GM19455 (cell line): ENCODE data around the gene ADCY9.
"Not testable (repeated sequence)": the region's sequence is repeated elsewhere in the genome, so short reads cannot be mapped to it uniquely, and the experiment has no call there.

Experiments
- ATAC-seq: cut with Tn5 transposase; IDR thresholded peaks from one replicate; pipeline ENCODE4 v1.9.1; 2021; ENCODE audit not compliant: unreplicated experiment

ADCY9 gene

DNA sequence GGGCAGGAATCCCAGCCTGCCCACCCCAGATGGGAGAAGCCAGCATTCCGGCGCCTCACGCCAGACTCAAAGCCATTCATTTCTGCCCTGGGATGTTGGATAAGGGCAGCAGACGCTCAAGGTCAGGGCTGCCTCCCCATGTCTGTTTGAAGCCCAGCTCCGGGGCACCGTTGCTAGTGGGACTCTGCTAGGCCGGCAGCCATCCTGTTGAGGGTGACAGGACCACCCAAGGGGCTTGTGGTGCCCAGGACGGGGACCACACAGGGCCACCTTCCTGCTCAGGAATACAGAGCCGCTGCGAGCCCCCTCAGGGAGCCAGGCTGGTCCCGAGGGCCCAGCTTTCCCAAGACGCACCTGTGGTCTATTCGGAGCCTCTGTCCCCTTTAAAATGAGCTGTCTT lies 134.0 kb downstream of the ADCY9 start:
- ATAC-seq = no peak

DNA sequence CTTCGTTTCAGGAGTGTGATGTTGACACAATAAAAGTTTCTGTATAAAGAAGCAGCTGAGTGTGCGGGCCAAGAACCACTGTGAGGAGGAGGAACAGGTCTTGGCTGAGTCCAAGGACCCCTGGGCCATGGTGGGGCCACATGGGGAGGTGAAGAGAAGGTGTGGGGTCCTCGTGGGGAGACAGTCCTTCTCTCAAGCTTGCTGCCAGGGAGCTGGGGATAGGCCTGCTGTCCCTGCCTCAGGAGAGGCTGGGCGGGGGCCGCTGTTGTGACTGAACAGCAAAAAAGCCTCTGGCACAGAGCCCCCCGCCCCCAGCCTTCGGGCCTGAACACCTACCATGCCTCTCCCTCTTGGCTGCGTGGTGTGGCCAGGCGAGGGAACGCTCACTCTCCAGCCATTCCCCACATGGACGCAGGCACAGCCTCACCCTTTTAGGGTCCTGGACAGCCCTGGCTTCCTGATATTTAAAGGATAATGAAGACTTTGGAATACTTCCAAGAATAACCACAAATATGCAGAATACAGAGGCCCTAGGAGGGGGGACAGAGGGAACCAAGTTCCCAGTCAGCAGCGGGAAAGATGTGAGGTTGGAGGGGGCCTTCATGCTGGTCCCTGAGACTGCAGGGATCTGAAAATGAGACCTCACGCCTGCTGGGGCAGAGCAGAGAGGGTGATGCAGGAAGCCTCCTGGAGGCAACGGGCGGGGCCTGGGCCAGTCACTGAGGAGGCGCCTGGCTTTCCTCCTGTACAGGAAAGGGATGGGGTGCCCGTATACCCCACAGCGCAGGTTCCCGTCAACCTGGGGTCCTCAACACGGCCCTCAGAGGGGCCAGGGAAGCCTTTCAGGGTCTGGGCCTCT lies 135.8 kb downstream of the ADCY9 start:
- ATAC-seq = no peak

DNA sequence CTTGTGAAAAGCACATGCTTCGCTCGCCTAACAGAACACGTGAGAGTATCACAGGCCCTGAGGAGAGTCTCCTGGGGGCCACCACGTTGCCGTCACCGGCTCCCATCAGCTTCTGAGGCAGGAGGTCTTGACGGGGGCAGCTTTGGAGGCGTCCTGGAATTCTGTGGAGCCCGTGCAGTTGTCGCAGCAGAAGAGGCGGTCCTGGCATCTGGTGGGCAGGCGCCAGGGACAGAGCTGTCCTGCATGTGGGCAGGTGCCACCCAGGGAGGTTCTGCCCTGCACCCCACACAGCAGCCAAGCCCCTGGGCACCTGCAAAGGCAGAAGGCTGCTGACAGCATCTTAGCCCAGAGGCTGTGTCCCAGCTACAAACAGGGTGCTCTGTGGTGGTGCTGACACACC lies 136.7 kb downstream of the ADCY9 start:
- no peak for ATAC-seq

DNA sequence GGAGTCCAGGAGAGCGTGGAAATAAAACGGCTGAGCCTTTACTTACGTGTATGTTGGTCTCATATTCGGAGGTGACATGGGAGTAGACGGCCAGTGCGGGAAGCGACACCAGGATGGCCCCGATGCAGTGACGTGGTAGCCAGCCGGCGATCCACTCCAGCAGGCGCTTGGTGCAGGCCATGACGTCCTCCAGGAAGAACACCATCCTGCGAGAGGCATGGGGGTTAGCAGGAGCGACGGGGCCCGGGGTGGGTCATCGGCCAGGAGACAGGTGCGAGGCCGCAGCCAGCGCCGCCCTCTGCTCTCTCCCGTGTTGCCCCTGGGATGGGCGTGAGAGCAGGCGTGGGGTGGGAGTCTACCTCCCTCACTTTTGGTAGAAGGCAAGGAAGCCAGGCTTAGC lies 137.2 kb downstream of the ADCY9 start:
- no peak for ATAC-seq

DNA sequence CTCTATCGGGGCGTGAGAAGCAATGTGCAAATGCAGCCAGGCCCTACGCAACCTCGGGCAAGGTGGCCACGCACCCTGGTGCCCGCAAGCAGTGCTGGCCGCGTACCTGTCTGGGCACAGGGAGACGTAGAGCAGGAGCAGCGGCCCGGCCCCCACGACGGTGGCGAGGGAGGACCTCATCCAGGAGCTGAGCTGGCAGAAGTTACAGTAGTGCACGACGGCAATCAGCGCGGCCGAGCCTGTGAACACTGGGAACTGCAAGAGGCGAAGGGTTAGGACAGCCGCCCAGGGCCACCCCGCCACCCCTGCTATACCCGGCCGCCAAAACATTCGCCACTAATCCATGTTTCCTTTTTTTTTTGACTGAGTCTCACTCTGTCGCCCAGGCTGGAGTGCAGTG lies 138.9 kb downstream of the ADCY9 start:
- ATAC-seq = no peak

DNA sequence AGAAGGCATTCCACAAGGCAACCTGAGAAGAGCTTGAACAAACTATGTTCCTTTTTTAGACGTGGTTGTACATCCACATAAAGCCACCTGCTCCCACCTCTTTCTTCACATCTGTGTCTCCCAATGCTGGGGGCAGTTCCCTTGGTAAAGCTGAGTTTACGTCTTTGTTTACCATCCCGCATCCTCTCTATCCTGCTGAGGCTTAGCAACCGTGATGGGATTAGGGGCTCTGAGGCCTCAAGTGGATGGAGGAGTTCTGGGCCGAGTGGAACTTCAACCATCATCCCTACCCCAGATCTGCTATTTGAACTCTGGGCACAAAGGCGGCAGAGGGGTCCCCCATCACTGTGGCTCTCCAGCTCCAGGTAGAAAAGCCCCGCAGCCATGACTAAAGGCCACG lies 141.5 kb downstream of the ADCY9 start:
- no peak for ATAC-seq

DNA sequence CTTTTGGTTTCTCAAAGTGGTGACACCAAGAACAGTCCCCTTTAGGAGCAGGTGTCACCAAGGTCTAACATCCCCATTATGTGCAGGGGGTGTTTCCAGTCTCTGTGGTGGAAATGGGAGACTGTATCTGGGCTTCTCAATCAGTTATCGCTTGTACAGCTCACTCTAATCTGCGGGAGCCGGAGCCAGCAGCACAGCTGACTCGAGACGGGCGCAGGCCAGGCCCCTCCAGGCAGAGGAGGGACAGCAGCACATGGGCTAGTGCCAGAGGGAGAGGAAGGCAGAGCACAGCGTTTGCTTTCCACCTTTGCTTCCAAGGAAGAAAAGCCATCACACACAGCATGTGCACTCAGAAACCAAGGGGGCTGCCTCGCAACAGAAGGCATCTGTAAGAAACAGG lies 144.5 kb downstream of the ADCY9 start:
- no peak for ATAC-seq

DNA sequence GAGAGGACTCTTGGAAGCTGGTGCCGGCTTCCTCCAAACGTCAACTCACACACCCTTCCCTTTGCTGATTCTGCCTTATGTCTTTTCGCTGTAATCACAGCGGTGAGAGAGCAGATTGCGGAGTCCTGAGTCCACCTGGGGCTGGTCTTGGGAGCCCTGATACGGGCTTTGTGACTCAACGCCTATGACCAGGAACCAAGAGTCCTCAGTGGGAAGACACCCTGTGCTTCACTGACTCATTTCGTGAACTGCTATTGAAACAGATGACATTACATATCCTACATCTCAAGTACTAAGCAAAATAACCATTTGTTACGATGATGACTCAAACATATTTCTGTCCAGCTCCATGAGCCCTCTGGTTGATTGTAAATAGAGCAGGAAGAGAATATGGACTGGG lies 145.0 kb downstream of the ADCY9 start:
- ATAC-seq = no peak

DNA sequence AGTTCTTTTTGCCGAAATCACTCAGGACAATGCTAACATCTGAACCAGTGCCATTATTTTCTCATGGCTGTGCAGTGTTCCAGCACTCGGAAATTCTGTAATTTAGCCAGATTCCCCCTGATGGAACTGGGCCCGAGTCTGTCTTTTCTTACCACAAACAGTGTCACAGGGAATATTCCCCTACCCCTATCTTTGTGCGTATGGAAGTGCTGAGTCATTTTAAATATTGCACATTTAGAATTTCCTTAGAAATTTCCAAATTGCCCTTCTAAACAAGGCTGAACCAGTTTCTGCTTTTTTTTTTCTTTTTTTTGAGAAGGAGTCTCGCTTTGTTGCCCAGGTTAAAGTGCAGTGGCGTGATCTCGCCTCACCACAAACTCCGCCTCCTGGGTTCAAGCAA lies 147.7 kb downstream of the ADCY9 start:
- ATAC-seq = no peak

DNA sequence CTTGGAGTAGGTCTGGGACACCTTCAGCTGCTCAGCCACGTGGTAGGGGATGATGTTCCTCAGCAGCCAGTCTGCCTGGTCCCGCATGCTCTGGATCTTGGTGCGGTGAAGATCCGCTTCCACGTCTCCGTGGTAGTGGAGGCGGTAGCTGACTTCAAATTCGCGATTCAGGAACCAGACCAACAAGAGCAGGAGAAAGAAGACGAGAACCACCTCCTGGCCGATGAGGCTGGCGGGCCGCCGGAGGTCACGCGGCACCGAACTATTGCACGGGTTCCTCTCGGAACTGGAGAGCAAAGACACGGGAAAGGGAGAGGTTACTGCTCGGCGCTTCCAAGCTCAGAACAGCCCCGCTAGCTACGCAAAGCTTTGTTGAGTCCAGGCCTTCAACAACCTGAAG lies 149.6 kb downstream of the ADCY9 start:
- ATAC-seq = no peak

DNA sequence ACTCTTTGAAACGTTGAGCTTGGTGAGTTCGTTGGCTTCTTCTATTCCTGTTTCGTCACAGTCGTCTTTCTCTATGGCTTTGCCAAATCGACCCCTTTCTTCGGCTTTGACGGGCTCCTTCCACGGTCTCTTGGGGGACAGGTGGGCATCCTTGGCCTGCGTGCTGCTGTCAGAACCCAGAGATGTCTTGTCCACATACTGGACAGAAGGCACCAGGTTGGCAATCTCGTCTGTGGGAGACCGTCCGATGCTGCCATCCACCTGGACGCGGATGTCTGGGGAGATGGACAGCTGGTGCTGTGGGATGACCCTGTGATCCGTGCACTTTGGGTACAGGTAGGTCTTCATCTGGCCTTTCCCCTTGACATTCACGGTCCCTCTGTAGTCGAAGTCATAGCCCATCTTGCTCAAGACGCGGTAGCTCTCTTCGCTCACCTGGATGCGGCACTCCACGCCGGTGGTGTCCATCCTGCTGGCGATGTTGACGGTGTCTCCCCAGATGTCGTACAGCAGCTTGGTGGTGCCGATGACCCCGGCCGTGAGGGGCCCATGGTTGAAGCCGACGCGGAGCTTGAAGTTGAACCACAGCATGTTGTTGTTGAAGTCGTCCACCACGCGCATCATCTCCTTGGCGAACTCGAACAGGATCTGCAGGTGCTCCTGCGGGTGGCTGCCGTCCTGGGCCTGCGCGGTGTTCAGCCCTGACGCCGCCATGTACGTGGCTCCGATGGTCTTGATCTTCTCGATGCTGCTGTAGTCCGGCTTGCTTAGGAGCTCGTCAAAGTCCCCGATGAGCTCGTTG lies 150.3 kb downstream of the ADCY9 start:
- ATAC-seq = no peak

DNA sequence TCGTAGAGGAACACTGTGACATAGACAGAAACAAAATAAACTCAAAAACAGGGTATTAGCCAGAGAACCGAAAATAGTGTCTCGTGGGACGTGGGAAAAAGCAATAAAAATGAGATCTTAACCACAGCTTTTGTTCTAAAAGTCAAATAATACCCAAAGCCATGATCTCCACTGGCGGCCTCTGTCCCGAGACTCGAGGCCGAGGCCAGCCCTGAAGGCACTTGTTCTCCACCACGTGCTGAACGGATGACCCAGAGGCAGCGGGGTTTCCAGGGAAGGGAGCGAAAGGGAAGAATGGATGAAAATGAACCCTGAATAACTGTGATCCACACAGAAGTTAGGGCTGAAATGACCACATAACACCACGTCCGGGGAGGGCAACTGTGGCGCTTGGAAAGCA lies 150.9 kb downstream of the ADCY9 start:
- ATAC-seq = no peak

DNA sequence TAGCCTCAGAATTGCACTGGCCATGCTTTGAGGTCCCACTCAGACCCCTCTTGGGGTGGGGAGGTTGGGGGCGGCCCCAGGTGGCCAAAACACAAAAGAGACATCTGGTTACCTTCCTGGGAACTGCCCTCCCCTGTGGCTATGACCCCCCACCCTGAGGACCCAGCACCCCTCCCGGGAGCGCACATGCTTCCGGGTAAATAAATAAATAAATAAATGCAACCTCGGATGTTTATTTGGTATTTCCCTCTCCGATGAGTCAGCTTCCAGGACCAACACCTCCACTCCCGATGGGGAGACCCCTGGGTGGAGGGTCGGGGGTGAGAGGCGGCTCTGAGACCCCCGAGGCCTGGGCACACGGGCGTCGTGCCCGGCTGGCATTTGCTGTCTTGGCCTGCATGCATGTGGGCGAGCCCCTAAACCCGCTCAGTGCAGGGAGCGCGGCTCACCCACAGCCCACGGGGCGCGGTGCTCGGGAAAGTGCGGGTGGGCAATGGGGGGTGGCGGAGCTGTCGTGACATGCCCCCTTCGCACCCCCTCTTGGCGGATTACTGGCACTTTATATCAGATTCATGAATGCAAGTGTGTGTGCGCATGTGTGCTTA lies 151.5 kb downstream of the ADCY9 start:
- no peak for ATAC-seq

DNA sequence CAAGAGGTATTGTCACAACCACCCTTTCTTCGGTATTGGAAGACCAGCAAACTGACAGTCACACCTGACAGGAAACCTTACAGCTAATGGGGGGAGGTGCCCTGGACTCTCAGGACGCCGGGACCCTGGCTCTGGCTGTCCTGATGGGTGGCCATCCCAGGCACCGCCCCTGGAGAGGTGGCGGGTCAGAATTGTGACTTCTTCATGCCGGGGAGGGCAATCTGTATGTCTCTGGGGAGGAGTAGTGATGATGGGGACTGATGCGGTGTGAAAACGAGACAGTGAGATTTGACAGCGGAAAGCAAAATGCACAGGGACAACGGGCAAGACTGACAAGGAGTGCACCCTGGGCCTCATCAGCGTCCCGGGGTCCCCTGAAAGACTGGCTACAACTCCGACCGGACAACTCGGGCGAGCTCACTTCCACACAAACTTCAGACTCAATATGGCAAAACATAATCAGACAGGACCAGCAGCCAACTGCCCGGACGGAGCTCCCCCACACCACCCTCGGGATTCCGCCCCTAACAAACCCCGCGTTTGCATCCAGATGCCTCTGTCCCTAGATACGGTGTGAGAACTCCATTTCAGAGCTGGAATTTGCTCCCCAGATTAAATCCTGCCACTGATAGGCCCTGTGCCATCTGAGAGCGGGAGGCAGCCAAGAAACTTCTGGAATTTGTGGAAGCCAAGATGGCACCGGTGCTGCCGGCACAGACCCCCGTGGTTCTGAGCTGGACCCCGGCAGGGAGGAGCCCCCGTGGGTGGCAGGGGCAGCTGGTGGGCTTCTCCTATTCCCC lies 152.2 kb downstream of the ADCY9 start:
- ATAC-seq = no peak

DNA sequence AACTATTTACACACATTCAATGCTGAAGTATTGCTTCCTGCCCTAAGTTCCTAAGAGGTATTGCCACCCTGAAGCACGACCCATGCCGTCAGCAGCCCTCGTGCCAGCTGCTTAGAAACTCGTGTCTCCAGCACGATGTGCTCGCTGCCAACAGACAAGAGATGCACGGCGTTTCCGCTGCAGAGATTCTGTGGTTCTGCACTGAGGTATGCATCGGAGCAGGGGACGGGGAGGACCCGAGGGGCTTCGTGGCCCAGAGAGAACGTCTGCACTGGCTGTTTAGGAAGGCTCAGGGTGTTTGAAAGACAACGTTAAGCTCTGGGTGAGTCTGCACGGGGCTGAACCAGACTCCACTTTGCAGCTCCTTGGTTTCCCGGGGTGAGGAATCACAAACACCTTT lies 153.0 kb downstream of the ADCY9 start:
- no peak for ATAC-seq

DNA sequence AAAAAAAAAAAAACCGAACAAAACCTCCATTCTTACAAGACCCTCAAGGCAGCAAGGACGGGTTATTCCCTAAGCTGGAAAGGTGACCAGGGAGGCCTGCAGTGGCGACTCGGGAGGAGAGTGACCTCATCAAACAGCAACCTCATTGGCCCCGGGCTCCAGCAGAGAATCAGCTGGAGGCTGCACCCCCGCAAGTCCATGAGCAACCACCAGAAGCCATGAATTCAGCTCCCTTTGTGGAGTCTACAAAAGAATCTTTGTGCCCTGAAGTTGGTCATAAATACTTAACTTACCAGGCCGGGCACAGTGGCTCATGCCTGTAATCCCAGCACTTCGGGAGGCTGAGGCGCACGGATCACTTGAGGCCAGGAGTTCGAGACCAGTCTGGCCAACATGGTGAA lies 154.8 kb downstream of the ADCY9 start:
- no peak for ATAC-seq

DNA sequence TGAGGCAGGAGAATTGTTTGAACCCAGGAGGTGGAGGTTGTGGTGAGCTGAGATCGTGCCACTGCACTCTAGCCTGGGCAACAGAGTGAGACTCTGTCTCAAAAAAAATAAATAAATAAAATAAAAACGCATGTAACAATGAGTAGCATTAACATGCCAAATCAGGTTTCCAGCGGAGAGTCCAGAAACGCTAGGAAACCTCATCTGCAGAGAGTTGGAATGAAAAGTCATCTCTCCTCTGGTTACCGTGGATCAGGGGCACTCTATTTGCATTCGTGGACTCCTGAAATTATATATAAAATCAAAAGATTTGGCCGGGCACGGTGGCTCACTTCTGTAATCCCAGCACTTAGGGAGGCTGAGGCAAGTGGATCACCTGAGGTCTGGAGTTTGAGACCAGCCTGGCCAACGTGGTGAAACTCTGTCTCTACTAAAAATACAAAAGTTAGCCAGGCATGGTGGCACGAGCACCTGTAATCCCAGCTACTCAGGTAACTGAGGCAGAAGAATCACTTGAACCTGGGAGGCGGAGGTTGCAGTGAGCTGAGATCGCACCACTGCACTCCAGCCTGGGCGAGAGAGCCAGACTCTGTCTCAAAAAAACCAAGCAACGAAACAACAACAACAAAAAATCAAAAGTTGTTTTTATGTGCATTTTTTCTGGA lies 156.2 kb downstream of the ADCY9 start:
- ATAC-seq = not testable (repeated sequence)

DNA sequence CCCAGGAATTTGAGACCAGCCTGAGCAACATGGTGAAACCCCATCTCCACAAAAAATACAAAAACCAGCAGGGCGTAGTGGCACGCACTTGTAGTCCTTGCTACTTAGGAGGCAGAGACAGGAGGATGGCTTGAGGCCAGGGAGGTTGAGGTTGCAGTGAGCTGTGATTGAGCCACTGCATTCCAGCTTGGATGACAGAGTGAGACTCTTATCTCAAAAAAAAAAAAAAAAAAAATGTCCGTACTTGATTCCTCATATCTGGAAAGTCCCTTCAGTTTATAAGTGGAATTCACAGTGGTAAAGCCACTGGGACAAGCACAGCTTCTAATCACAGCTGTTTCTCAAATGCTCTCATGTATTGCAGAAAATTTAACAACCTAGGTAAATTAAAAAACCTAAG lies 157.1 kb downstream of the ADCY9 start:
- ATAC-seq = no peak

DNA sequence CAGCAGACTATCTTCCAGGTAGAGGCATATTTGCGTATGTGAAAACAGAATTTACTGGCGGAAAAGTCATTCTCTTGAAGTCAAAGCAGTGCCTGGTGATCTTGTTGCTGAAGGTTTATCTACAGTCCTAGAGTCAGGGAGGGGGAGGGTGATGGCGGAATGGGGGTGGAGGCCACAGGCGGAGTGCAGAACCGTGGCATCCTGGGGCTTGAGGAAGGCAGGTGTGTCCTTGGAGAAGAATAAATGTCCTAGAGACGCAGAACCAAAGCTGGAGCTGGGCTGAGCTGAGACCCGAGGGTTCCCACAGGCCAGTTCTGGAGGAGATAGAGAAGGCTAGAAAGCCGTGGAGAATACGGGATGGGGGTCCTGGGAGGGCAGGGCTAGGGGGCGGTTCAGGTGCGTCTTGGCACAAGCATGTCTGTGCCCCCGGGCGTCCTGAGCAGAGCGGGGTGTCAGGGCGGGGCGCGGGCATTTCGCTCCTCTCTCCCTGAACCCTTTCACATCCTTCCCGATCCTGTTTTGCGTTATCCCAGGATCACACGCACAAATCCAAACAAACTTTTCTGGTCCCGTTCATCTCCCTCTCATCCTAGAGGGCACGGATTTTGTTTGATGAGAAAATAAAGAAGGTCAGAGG lies 158.8 kb downstream of the ADCY9 start:
- no peak for ATAC-seq

DNA sequence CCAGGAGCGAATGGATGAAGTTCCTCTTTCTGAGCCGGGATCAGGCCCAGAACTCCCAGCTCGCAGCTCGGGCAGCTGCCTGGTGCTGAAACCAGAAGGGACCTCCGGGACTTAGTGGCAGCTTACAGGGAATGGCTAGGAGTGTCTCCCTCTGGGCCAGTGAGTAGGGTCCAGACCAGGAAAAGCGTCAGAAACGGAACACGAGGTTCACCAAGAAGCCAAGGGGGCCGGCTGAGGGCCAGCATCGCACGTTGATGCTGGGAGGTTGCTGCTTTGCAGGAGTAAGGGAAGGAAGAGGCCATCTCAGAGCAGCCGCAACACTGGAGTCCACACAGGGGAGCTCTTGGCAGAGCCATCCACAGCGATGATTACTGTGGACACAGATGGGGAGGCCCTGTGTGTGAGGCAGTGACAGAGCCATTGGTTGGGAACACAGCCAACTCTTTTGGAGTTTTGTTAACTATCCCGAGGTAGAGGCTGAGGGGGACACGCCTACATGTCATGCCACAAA lies 161.8 kb downstream of the ADCY9 start:
- no peak for ATAC-seq
